HG03558 (cell line): Measurements from ENCODE around the gene SCIMP.

ENCODE experiments used
- ATAC-seq: cut with Tn5 transposase; IDR thresholded peaks from one replicate; pipeline ENCODE4 v1.9.1; 2021; ENCODE audit warnings: moderate number of reproducible peaks; ENCODE audit not compliant: unreplicated experiment; ENCODE audit errors: extremely low read depth

Gene SCIMP

DNA sequence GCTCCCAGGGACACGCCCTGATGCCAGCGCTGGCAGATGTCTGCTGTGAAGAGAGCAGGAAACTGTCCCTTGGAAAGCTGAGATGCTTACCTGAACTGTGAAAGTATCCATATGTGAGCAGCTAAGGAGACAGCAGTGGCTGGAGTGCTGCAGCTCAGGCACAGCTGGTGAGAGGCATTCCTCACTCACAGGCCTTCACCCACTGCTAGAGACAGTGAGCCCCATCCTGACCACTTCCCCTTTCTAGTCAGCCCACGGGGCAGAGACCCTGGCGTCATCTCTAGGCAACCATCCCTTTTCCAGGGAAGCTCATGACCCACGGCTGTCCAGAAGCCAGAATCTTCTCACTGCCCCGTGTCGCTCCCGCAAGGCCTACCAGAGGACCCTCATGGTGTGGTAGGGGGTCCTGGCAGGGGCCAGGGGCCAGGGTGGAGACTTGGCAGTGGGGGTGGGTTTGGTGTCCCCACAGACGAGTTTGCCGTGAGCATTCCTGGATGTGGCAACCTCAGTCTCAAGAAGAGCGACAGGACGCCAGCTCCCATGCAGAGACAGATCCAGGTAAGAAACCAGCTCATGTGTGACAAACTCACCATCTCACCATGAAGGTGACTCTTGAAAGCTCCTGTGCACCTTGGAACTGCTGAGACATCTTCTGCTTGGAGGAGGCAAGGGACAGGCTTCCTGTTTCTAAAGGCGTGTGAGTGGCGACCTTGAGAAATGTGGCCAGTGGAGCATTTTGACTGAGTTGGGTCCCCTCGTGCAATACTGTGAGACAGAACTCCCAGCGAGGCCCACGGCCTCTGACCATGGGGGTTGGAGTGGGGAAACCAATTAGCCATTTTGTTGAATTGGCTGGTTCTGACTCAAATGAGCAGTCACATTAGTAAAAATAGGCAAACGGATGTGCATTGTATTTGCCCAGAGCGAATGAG, at the start of gene SCIMP:
TSS of gene SCIMP (minus strand) at position 216 of the 932 bp plus-strand sequence. CDS start at position 111, 105 bp downstream.
- ATAC-seq = no peak

DNA sequence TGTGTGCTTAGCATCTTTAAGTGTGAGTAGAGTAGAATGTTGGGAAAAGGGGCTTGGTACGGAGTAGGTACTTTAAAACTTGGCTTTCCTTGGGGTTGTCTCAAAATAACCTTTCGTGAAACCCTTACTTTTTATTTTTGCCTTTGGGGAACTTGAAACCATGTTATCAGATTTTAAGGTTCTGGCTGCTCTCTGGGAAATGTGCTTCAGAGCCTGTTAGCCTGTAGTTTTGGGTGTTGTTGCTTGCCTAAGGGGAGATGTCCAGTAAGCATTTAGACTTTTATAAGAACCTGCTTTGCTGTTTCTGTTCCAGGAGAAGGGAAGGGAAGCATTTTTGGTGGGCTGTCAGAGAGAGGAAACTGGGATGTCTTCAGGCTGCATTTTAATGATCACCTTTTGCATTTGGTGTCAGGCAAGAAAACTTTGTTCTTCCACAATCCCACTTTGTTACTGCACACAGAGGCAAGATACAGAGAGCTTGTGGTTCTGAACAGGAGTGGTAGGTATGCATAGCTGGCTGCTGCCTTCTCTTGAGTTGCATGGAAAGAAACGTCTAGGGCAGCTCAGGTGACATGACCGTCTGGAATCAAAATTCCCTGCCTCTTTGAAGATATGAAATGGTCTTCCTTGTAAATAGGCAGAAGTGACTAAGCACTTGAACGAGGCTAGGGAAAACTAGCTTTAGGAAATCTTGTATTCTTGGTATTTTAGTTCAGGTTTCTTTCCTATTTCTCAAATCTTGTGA, 49.1 kb upstream of the SCIMP start:
- no peak for ATAC-seq

DNA sequence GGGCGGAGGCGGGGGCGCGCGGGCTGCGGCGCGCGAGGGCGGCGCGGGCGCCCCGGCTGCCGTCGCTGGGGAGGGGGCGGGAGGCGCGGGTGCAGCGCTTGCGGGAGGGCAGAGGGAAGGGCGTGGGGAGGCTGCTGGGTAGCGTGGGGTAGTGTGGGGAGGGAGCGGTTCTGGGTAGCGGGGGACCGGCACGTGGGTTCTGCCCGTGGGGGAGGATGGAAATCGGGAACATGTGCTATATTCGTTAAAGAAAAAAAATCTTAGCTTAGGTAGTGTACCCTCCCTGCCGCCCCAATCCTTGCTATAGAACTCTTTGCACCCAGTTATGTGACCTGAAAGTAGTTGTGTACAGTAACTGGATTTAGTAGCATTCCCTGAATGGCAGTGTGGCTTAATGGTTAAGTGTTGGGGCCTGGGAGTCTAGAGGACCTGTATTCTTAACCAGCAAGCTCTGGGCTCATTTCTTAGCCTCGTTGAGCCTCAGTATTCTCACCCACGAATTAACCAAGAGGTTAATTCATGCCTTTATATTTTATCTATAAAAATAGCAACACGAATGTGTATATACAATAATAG, 48.1 kb upstream of the SCIMP start:
- ATAC-seq = no peak

DNA sequence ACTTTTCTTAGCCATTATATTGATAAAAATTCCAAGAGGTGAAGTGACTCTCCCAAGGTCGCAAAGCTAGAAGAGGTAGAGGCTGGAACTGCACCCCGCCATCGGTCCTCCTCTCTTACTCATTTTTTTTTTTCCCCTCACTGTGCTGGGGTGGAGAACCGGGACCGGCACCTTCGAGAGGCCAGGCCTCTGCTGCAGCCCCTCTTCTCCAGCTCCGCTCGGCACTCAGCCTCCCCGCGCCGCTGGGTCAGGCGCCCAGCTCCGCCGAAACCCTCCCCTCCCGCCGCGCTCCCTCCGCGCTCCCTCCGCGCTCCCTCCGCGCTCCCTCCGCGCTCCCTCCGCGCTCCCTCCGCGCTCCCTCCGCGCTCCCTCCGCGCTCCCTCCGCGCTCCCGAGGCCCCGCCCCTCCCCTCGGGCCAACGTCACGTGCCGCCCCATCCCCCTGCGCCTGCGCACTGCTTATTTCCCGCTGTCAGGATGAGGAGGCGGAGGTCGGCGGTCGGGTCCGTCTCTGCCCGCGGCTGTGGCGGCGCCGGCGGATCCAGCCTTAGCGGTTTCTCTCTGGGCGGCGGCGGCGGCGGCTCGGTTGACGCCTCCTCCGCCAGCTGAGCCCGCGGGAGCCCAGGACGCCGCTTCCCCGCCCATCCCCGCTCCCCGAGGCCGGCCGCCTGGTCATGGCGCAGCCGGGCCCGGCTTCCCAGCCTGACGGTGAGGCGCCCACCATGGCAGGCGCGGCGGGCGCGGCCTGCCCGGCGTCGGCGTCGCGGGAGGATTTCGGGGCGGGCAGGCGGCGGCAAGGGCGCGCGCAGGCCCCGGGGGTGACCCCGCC, 47.4 kb upstream of the SCIMP start, which contains the start of gene RABEP1:
TSS of gene RABEP1 (plus strand) at position 471 of the 828 bp plus-strand sequence. CDS start at position 674, 203 bp downstream.
- ATAC-seq = no peak

DNA sequence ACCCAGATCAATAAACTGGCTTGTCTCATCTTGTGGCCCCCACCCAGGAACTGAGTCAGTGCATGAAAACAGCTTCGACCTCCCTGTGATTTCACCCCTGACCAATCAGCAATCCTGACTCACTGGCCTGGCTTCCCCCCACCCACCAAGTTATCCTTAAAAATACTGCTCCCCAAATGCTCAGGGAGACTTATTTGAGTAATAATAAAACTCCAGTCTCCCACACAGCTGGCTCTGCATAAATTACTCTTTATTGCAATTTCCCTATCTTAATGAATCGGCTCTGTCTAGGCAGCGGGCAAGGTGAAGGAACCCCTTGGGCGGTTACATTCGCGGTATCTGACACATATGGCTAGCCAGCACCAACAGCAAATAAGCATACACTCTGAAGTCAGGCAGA, 37.7 kb upstream of the SCIMP start:
- ATAC-seq = no peak

DNA sequence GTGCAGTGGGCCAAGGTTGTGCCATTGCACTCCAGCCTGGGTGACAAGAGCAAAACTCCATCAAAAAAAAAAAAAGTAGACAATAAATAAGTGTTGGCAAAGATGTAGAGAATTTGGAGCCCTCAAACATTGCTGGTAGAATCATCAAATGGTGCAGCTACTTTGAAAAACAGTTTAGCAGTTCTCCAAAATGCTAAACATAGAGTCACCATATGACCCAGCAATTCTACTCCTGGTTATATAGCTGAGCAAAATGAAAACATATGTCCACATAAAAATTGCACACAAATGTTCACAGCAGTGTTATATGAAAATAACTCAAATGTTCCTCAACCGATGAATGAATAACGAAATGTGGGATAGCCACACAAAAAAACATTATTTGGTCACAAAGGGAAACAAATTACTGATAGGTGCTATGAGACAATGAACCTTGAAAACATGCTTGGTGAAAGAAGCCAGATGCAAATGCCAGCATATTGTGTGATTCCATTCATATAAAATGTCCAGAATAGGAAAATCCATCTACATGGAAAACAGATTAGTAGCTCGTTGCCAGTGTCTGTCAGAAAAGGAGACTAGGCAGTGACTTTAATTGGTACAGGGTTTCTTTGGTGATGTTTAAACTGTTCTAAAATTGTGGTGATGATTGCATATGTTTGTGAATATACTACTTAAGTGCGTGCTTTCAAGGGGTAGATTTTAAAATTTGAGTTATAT, 34.7 kb upstream of the SCIMP start:
- no peak for ATAC-seq

DNA sequence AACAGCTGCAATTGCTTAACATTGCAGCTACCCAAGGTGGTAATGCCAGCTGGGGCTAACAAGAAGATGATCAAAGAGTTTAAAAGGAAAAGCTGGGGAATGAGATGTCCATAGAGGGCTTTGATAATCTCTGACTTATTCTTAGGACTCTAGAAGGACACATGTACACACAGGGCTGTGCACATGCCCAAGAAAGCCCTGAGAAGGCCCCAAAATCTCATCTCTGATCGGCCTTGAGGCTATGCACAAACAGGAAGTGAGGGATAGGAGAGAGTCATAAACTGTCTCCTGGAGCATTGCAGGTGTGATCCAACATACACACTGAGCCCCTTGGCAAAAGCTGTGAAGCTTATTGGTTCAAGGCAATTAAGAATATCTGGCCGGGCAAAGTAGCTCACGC, 30.2 kb upstream of the SCIMP start:
- ATAC-seq = no peak

DNA sequence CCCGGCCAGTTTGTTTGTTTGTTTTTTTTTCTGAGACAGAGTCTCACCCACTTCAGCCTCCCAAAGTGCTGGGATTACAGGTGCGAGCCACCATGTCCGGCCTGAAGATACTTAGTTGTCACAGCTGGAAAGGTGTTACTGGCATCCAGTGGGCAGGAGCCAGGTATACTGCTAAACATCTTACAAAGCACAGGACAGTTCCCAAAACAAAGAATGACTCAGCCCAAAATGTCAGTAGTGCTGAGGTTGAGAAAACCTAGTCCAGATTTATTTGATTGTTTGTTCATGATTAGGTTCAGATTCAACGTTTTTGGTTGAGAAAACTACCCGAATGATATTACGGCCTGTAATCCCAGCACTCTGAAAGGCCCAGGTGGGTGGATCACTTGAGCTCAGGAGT, 28.8 kb upstream of the SCIMP start:
- ATAC-seq = no peak

DNA sequence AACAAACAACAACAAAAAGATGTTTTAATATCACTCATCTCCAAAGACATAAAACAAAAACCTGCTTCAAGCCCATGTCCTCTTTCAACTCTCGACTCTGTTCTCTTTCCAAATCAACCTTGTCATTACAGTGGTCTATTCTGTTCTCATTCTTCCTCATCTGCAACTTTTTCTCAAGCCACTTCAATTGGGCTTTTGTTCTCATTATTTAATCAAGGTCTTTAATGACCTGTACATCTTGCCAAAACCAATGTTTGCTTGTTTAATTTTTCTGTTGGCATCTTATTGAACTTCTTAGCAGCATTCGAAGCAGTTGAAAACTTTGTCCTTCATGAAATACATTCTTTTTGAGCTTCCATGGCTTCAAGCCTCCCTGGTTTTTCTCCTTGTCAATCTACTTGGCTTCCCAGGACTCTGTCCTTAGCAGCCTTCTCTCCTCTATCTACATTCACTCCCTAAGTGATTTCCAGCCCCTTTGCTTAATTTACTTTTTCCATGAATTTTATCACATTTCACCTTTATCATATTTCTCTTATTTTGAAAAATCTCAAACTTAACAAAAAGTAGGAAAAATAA, 27.8 kb upstream of the SCIMP start:
- ATAC-seq = no peak

DNA sequence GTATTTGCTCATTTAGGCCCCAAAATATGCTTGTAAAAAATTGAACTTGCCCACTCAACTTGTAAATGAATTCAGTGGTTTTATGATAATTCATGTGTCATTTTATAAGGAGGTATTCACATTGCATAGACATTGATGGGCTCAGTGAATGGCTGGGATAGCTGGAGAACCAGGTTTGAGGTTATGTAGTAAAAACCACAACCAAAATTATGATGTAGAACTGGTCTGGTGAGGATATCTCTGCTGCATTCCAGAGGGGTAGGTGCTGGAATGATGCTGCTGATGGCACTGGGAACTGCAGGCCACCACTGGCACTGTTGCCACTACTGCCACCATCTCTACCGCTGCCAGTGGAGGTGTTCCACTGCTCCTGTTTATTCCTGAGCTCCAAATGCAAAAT, 25.9 kb upstream of the SCIMP start:
- no peak for ATAC-seq

DNA sequence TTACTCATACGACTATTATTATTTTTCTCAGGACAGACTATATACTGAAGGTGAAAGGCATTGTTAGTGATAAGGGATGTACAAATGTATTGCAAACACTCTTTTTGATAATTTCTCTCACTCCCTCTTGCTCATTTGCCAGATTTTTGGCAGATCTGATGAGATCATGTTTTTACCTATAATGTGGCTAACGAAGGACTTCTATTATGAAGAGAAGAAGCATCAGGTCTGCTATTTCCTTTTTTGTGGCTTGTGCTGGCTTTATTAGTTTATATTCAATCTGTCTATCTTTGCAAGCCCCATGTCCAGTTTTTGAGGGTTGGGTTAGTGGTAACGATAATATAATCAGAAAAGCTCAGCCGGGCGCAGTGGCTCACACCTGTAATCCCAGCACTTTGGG, 22.5 kb upstream of the SCIMP start:
- ATAC-seq = no peak

DNA sequence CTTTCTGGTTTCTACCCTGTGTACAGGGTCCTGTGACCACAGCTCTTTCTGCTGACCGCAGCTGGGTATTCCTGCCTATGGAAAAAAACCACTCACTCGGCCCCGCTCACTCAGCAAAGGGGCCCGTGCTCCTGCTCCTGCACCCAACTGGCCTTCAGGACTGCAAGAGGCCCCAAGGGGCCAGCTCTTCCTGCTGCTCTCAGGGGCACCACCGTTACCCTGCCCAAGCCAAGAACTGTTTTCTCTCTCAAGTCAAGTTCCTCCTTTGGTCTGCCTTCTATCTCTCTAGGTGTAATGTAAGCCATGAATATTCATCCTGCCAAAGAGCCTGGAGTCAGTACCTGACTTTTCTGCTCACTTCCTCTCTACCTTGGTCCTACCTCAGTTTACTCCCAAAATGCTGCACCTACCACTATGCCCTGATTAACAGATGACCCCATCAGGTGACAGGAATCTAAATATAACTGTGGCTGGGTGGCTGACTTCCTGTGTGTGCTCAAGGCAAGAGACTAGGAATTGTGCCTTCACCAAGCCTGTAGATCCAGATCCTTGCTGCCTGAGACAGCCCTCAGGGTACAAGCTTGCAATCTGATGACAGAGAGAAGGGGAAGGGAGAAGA, 20.4 kb upstream of the SCIMP start:
- ATAC-seq = no peak

DNA sequence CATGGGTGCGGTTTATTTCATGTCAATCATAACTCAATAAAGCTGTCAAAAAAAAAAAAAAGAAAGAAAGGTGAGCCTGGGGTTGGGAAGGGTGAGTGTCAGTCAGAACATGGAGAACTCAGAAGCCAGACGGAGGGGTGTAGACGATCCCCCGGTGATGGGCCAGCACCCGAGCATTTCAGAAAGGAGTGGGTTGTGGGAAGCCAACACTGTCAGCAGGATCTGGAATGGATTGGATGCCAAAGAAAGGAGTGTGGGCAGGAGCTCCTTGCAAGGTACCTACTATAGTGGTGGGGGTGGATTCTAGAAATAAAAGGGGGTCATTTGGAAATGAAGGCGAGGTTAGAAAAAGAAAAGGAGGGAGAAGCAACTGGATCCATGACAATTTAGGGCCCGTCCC, 19.8 kb upstream of the SCIMP start:
- no peak for ATAC-seq

DNA sequence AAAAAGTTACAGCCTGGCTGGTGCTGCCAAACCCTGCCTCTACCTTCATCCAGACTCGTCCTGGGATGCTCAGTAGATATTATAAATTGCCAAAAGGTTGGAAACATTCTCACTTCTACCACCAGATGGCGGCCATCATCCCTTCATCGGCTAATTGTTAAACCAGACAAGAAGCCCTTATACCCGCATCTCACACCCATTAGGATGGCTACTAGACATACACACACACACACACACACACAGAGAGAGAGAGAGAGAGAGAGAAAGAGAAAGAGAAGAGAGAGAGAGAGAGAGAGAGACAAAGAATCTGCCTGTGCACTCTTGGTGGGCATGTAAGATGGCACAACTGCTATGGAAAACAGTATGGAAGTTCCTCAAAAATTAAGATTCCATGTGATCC, 15.0 kb upstream of the SCIMP start:
- ATAC-seq = no peak

DNA sequence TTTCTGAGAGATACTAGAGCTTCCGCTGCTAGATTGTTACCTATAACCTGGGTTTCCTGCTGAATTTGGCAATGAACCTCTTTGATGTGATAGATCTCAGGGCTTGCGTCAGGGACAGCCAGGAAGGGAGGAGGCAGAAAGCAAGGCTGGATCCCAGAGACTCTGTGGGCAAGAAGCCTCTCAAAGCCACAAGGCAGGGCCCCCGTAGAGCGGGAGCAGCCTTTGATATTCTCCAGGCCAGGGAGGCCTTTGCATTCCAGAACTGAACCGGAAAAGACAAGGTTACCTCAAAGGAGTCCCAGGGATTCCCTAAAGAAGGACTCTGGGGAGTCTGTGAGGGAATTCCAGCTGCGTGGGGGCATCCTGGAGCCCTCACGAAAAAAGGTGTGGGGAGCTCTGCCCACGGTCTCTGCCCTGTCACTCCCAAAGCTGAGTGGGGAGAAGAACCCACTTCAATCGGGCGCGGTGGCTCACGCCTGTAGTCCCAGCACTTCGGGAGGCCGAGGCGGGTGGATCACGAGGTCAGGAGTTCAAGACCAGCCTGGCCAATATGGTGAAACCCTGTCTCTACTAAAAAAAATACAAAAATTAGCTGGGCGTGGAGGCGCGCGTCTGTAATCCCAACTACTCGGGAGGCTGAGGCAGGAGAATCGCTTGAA, 14.3 kb upstream of the SCIMP start:
- ATAC-seq = no peak

DNA sequence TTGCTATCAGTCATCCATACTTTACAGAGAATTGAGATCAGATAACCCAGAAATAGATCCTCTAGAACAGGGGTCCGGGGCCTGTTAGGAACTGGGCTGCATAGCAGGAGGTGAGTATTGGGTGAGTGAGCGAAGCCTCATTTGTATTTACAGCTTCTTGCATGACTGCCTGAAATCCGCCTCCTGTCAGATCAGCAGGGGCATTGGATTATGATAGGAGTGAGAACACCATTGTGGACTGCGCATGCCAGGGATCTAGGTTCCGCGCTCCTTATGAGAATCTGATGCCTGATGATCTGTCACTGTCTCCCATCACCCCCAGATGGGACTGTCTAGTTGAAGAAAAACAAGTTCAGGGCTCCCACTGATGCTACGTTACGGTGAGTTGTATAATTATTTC, 13.0 kb upstream of the SCIMP start:
- no peak for ATAC-seq

DNA sequence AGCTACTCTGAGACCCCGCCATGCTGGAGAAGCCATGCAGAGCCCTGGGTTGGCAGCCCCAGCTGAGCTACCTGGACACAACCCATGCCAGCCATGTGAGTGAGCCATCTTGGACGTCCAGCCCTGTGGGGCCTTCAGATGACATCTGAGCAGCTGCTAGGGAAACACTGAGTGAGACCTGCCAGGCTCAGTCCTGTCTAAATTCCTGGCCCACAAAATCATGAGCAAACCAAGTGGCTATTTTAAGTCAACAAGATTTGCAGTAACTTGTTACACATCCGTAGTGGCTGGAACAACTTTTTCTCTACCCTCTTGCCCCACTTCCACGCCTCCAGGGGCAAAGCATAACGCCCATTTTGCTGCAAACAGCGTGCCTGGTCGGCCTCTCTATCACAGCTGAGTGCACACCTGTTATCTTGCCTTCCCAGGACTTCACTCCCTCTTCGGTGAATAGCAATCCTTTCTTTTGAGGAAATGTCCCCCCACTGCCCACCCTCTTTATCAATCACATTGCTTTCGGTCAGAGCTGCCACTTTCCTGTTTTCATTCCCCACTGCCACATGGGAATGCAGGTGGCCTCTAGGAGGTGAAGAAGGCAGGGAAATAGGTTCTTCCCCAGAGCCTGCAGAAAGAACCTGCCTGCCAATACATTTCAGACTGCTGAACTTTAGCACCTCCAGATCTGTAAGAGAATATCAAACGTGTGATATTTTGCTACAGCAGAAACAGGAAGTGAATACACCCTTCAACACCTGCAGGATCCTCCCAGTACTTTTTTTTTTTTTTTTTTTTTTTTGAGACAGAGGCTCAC, 7.4 kb upstream of the SCIMP start:
- ATAC-seq = no peak
